Neuronal stem cell (in vitro differentiated cells): ENCODE measurements around the gene RNF150.

ENCODE experiments used
- DNase-seq: peaks from one replicate; pipeline ENCODE4 v3.0.0-alpha.2; 2013; ENCODE audit warnings: low spot score
- H2AFZ ChIP-seq: one replicate; pipeline ENCODE4 v1.6.1; 2013; ENCODE audit warnings: mild to moderate bottlenecking, low read length, inconsistent platforms
- H2AK5ac ChIP-seq: 2 replicates; pipeline ENCODE4 v1.6.1; 2013; ENCODE audit warnings: low read depth, mild to moderate bottlenecking, inconsistent platforms, low read length, moderate library complexity, mixed read lengths
- H2BK120ac ChIP-seq: 2 replicates; pipeline ENCODE4 v1.6.1; 2013; ENCODE audit warnings: low read depth, mild to moderate bottlenecking, inconsistent platforms, low read length, moderate library complexity, mixed read lengths
- H2BK12ac ChIP-seq: one replicate; pipeline ENCODE4 v1.6.1; 2013; ENCODE audit warnings: low read length, inconsistent platforms
- H2BK15ac ChIP-seq: 2 replicates; pipeline ENCODE4 v1.6.1; 2013; ENCODE audit warnings: mild to moderate bottlenecking, low read length, inconsistent platforms, mixed read lengths
- H2BK5ac ChIP-seq: one replicate; pipeline ENCODE4 v1.6.1; 2013; ENCODE audit warnings: inconsistent platforms, mild to moderate bottlenecking, low read length, moderate library complexity
- H3K14ac ChIP-seq: one replicate; pipeline ENCODE4 v1.6.1; 2013; ENCODE audit warnings: low read length, inconsistent platforms
- H3K18ac ChIP-seq: 2 replicates; pipeline ENCODE4 v1.6.1; 2013; ENCODE audit warnings: low read length, inconsistent platforms
- H3K23ac ChIP-seq: 2 replicates; pipeline ENCODE4 v1.6.1; 2013; ENCODE audit warnings: low read depth, mild to moderate bottlenecking, mixed read lengths, low read length, inconsistent platforms; ENCODE audit not compliant: poor library complexity
- H3K27ac ChIP-seq: replicated peaks from 3 replicates; pipeline ENCODE4 v1.5.1; 2013; ENCODE audit warnings: low read length, inconsistent platforms
- H3K27me3 ChIP-seq, 3 experiments: 2 replicates each; pipeline ENCODE4 v1.6.1; 2013; ENCODE audit warnings: low read length in 3 of 3, mild to moderate bottlenecking in 2 of 3, inconsistent platforms in 1 of 3, low read depth in 1 of 3, mixed read lengths in 1 of 3, moderate library complexity in 1 of 3; ENCODE audit not compliant: control insufficient read depth in 3 of 3, insufficient read depth in 3 of 3
- H3K36me3 ChIP-seq, 2 donors: replicated peaks in 1 of 2; 2 replicates each; pipeline ENCODE4 v1.6.1; 2013; ENCODE audit warnings: low read length in 2 of 2; ENCODE audit not compliant: control insufficient read depth in 2 of 2, insufficient read depth in 2 of 2
- H3K4ac ChIP-seq: 2 replicates; pipeline ENCODE4 v1.6.1; 2013; ENCODE audit warnings: inconsistent platforms, mild to moderate bottlenecking, low read length, moderate library complexity
- H3K4me1 ChIP-seq, 2 donors: 1 replicate in 1 of 2; 2 replicates in 1 of 2; pipeline ENCODE4 v1.6.1; 2013; ENCODE audit warnings: low read length in 2 of 2, low read depth in 1 of 2; ENCODE audit not compliant: control insufficient read depth in 2 of 2, insufficient read depth in 1 of 2
- H3K4me2 ChIP-seq: one replicate; pipeline ENCODE4 v1.6.1; 2013; ENCODE audit warnings: mild to moderate bottlenecking, low read length, inconsistent platforms; ENCODE audit not compliant: insufficient read depth, poor library complexity, severe bottlenecking
- H3K4me3 ChIP-seq, 2 donors: 2 replicates each; pipeline ENCODE4 v1.5.1; 2013; ENCODE audit warnings: low read length in 2 of 2, mild to moderate bottlenecking in 2 of 2, inconsistent platforms in 1 of 2, moderate library complexity in 1 of 2
- H3K79me1 ChIP-seq: one replicate; pipeline ENCODE4 v1.6.1; 2013; ENCODE audit warnings: low read depth, mild to moderate bottlenecking, inconsistent platforms, low read length, moderate library complexity
- H3K9ac ChIP-seq: one replicate; pipeline ENCODE4 v1.6.1; 2013; ENCODE audit warnings: mild to moderate bottlenecking, low read depth, low read length, inconsistent platforms; ENCODE audit not compliant: poor library complexity
- H3K9me3 ChIP-seq, 2 donors: replicated peaks in 1 of 2; 2 replicates each; pipeline versions ENCODE3 to v1.6.1; 2013; ENCODE audit warnings: low read length in 2 of 2, mild to moderate bottlenecking in 2 of 2, inconsistent platforms in 1 of 2, low read depth in 1 of 2, mixed read lengths in 1 of 2, moderate library complexity in 1 of 2; ENCODE audit not compliant: control insufficient read depth in 2 of 2, insufficient read depth in 1 of 2
- H4K8ac ChIP-seq: one replicate; pipeline ENCODE4 v1.6.1; 2013; ENCODE audit warnings: low read depth, mild to moderate bottlenecking, inconsistent platforms, low read length, moderate library complexity
- H4K91ac ChIP-seq: one replicate; pipeline ENCODE4 v1.6.1; 2013; ENCODE audit warnings: low read length, low read depth, mild to moderate bottlenecking, inconsistent platforms; ENCODE audit not compliant: poor library complexity
- WGBS, 2 donors: extraction: QIAGEN DNeasy Blood & Tissue Kit; methylation state at CpG; one replicate each; pipeline ENCODE4 v1.1.7; 2013; ENCODE audit warnings: missing lambda C conversion rate in 2 of 2, mixed read lengths in 1 of 2; ENCODE audit not compliant: insufficient read length in 2 of 2, insufficient replicate concordance in 1 of 2; ENCODE audit errors: extremely low coverage in 2 of 2; 5-methylcytosine and 5-hydroxymethylcytosine counted together

Gene RNF150

DNA sequence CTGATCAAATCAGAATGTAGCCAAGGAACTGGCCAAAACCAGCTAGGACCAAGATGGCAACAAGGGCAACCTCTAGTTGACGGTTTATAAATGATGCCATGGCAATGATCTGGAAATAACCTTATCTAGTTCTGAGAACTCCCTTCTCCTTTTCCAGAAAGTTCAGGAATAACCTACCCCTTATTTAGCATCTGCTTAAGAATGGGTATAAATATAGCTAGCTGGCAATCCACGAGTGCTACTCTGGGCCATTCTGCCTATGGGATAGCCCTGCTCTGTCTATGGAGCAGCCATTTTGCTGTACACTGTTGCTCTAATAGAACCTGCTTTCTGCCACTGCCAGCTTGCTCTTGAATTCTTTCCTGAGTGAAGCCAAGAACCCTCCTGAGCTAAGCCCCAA, 192.7 kb downstream of the RNF150 start:
- H4K91ac ChIP-seq, result no peak overlapping the region
- no peak overlapping the region for H3K4me2 ChIP-seq
- no peak overlapping the region for H3K23ac ChIP-seq
- no peak for DNase-seq
- no peaks in the 10 kb centered on the region for H3K27me3 ChIP-seq
- no peak overlapping the region for H3K18ac ChIP-seq
- H4K8ac ChIP-seq, result no peak overlapping the region
- H3K79me1 ChIP-seq, result no peaks in the 10 kb centered on the region
- no CpG with 5 or more reads among the region's 2 CpGs for WGBS, 2 donors
- no peak overlapping the region for H2AK5ac ChIP-seq
- no peak overlapping the region for H3K27ac ChIP-seq
- peaks cover 0 to 12% of the 10 kb centered on the region in 2 donors for H3K9me3 ChIP-seq
- no peak overlapping the region for H2BK5ac ChIP-seq
- no peak overlapping the region for H2BK120ac ChIP-seq
- no peak overlapping the region for H3K14ac ChIP-seq
- no peak overlapping the region for H2BK15ac ChIP-seq
- no peak overlapping the region for H2BK12ac ChIP-seq
- H3K4me3 ChIP-seq, result no peak overlapping the region
- H2AFZ ChIP-seq, result no peak overlapping the region
- no peaks in the 10 kb centered on the region for H3K36me3 ChIP-seq
- H3K4me1 ChIP-seq, result no peaks in the 10 kb centered on the region
- no peak overlapping the region for H3K9ac ChIP-seq
- H3K4ac ChIP-seq, result no peak overlapping the region

DNA sequence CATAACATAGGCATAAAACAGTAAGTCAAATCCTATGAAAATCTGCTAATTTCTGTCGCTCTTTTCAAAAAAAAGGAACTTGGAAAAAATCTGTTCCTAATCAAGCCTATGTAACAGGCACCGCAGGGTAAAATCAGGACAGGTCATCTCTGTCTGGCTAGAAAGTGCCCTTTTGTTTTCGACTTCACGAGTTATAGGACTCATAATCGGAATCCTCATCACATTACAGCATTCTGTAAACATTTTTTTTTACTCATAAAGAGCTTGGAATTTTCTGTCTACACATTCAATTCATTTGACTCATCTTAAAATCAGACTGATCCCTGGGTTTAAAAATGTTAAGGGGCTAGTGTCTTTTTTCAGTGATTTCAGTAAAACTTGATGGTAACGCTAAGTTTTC, 195.4 kb downstream of the RNF150 start:
- Histone ChIP-seq H2BK15ac (no peak overlapping the region), H2BK12ac (no peak overlapping the region), H3K79me1 (no peaks in the 10 kb centered on the region), H3K4me3 (no peak overlapping the region), H2AK5ac (no peak overlapping the region), H3K23ac (no peak overlapping the region), H2BK120ac (no peak overlapping the region), H2AFZ (no peak overlapping the region), H3K4me2 (no peak overlapping the region), H4K91ac (no peak overlapping the region), H3K18ac (no peak overlapping the region), H3K27ac (no peak overlapping the region), H3K9me3 (peaks cover 0 to 12% of the 10 kb centered on the region in 2 donors), H4K8ac (no peak overlapping the region), H3K4me1 (no peaks in the 10 kb centered on the region), H3K9ac (no peak overlapping the region), H3K14ac (no peak overlapping the region), H3K27me3 (no peaks in the 10 kb centered on the region), H2BK5ac (no peak overlapping the region), H3K4ac (no peak overlapping the region), H3K36me3 (no peaks in the 10 kb centered on the region)
- no peak for DNase-seq
- WGBS, 2 donors, result no CpG with 5 or more reads among the region's 6 CpGs

DNA sequence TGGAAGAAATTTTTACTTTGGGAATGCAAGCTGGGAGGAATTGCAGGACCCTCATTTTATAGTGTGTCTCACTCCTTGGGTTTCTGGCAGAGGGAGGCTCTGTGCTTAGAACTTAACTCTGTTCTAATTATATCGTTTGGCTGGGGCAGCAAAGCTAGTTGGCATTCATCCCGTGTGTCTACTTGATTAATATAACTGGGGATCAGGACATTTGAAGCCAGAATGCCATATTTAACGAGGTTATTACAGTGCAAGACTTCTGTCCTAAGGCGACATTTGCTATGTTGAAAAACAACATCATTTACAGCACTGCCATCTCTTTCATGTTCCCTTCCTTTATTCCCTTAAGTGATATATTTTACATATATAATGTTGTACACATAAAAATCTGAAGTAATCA, 198.0 kb downstream of the RNF150 start:
- Histone ChIP-seq H4K8ac (no peak overlapping the region), H3K9me3 (no peaks in the 10 kb centered on the region), H2BK15ac (no peak overlapping the region), H3K4me1 (peaks cover 0 to 3% of the 10 kb centered on the region in 2 donors), H2BK12ac (no peak overlapping the region), H3K4me3 (no peak overlapping the region), H2BK120ac (no peak overlapping the region), H3K36me3 (no peaks in the 10 kb centered on the region), H3K27me3 (no peaks in the 10 kb centered on the region), H3K23ac (no peak overlapping the region), H2AFZ (no peak overlapping the region), H3K79me1 (no peaks in the 10 kb centered on the region), H3K18ac (no peak overlapping the region), H3K4me2 (no peak overlapping the region), H4K91ac (no peak overlapping the region), H3K14ac (no peak overlapping the region), H3K4ac (no peak overlapping the region), H3K9ac (no peak overlapping the region), H2AK5ac (no peak overlapping the region), H3K27ac (no peak overlapping the region), H2BK5ac (no peak overlapping the region)
- DNase-seq, result no peak
- no CpG with 5 or more reads among the region's 4 CpGs for WGBS, 2 donors

DNA sequence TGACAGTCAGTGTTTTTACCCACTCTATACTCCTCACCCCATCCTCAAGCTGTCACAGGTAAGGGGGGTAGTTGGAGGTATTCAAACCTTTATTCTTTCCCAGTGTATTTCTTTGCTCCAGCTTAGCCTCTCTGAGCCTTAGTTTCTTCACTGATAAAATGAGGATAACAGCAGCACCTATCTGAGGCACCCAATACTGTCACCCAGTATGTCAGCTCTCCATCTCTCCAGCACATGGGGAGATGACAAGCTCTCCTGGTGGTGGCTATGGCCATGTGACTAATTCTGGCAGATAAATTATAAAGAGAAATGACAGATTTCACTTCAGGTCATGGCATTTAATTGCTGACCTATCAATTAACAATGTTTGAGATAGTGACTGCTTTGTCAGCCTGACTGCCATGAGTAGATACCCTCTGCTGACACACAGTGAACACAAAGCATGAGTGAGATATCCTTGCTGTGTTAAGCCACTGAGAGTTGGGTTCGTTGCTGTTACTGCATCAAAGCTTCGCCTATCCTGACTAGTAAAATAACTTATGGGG, 200.7 kb downstream of the RNF150 start:
- Histone ChIP-seq H2BK120ac (no peak overlapping the region), H2BK15ac (no peak overlapping the region), H2AK5ac (no peak overlapping the region), H3K79me1 (no peaks in the 10 kb centered on the region), H3K14ac (no peak overlapping the region), H3K23ac (no peak overlapping the region), H3K4me2 (no peak overlapping the region), H3K9me3 (no peaks in the 10 kb centered on the region), H4K8ac (no peak overlapping the region), H3K4ac (no peak overlapping the region), H3K36me3 (no peaks in the 10 kb centered on the region), H3K27me3 (no peaks in the 10 kb centered on the region), H3K9ac (no peak overlapping the region), H3K4me1 (peaks cover 0 to 3% of the 10 kb centered on the region in 2 donors), H4K91ac (no peak overlapping the region), H2BK5ac (no peak overlapping the region), H2AFZ (no peak overlapping the region), H3K18ac (no peak overlapping the region), H2BK12ac (no peak overlapping the region), H3K27ac (no peak overlapping the region), H3K4me3 (no peak overlapping the region)
- no peak for DNase-seq
- no CpG with 5 or more reads among the region's 2 CpGs for WGBS, 2 donors
